ENCODE data around the gene SPATA2. TPM values are rescaled to one million over a fixed set of nuclear protein-coding genes. Genes with fewer than 3 reads are reported as not detected.
A peak's percentile ranks its signal among the peaks of the same experiment; 100 is the strongest.
"Not testable (repeated sequence)": the region's sequence is repeated elsewhere in the genome, so short reads cannot be mapped to it uniquely, and the experiment has no call there.

Gene SPATA2
- total RNA-seq, 1 experiment from 2014 or later, result 3.1 TPM

GRCh38 chr20:49905415-49906091, 9.8 kb downstream of the SPATA2 start:
- Histone ChIP-seq H3K4me3 (ENCODE audit: low read length) (no peak overlapping the region), H3K79me2 (ENCODE audit: low read length) (peaks cover 13% of the 10 kb centered on the region), H3K36me3 (ENCODE audit: insufficient read depth, low read length) (no peaks in the 10 kb centered on the region), H2AFZ (ENCODE audit: low read length) (no peak overlapping the region), H3K9me3 (ENCODE audit: low read length) (no peaks in the 10 kb centered on the region), H3K9ac (ENCODE audit: low read length) (no peak overlapping the region), H3K27ac (ENCODE audit: low read length) (no peak overlapping the region), H3K27me3 (ENCODE audit: low read length) (no peaks in the 10 kb centered on the region), H3K4me1 (ENCODE audit: low read length) (no peaks in the 10 kb centered on the region), H3K9me2 (replicated peaks; ENCODE audit: insufficient read depth, low read length) (no peaks in the 10 kb centered on the region), H4K20me1 (ENCODE audit: insufficient read depth, low read depth, low read length) (0 out of 2 replicates have a peak, but pooled peaks cover 5% of the 10 kb centered on the region), H3K4me2 (ENCODE audit: low read depth, low read length, poor library complexity, severe bottlenecking) (no peak overlapping the region)
- peak; percentile 38 for DNase-seq

- H3K36me3 ChIP-seq (ENCODE audit: insufficient read depth, low read length), result no peaks in the 10 kb centered on the region
- no peak overlapping the region for H3K4me3 ChIP-seq (ENCODE audit: low read length)
- no peak overlapping the region for H3K4me2 ChIP-seq (ENCODE audit: low read depth, low read length, poor library complexity, severe bottlenecking)
- H2AFZ ChIP-seq (ENCODE audit: low read length), result no peak overlapping the region
- H4K20me1 ChIP-seq (ENCODE audit: insufficient read depth, low read depth, low read length), result 0 out of 2 replicates have a peak, but pooled peaks cover 5% of the 10 kb centered on the region
- no peaks in the 10 kb centered on the region for H3K27me3 ChIP-seq (ENCODE audit: low read length)
- no peaks in the 10 kb centered on the region for H3K4me1 ChIP-seq (ENCODE audit: low read length)
- no peak overlapping the region for H3K9ac ChIP-seq (ENCODE audit: low read length)
- no peak for DNase-seq
- H3K9me2 ChIP-seq (replicated peaks; ENCODE audit: insufficient read depth, low read length), result no peaks in the 10 kb centered on the region
- H3K79me2 ChIP-seq (ENCODE audit: low read length), result peaks cover 4% of the 10 kb centered on the region
- no peaks in the 10 kb centered on the region for H3K9me3 ChIP-seq (ENCODE audit: low read length)
- H3K27ac ChIP-seq (ENCODE audit: low read length), result no peak overlapping the region
Measured at GRCh38 chr20:49904440-49905214, 10.7 kb downstream of the SPATA2 start.

DNA sequence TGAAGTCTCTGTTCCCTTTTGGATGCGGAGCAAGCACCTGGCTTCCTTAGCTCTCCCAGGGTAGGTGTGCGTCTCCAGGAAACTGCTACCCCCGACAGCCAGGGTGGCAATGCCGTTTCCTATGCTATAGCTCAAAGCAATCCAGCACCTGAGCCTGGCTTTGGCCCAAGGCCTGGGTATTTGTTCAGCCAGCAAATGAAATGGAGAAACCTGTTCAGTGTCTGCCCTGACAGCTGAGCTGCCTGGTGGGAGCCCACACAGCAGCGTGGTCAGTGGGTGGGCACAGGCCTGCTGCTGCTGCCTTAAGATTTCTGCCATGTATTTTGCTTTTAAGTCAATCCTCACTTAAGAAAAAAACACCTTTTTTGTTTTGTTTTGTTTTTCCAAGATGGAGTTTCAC, 13.7 kb downstream of the SPATA2 start:
- no peak overlapping the region for H2AFZ ChIP-seq (ENCODE audit: low read length)
- no peaks in the 10 kb centered on the region for H3K9me3 ChIP-seq (ENCODE audit: low read length)
- no peaks in the 10 kb centered on the region for H3K79me2 ChIP-seq (ENCODE audit: low read length)
- no peak for DNase-seq
- H3K36me3 ChIP-seq (ENCODE audit: insufficient read depth, low read length), result no peaks in the 10 kb centered on the region
- no peak overlapping the region for H3K4me2 ChIP-seq (ENCODE audit: low read depth, low read length, poor library complexity, severe bottlenecking)
- no peaks in the 10 kb centered on the region for H4K20me1 ChIP-seq (ENCODE audit: insufficient read depth, low read depth, low read length)
- H3K27ac ChIP-seq (ENCODE audit: low read length), result no peak overlapping the region
- H3K27me3 ChIP-seq (ENCODE audit: low read length), result no peaks in the 10 kb centered on the region
- H3K4me3 ChIP-seq (ENCODE audit: low read length), result no peak overlapping the region
- H3K9ac ChIP-seq (ENCODE audit: low read length), result no peak overlapping the region
- H3K9me2 ChIP-seq (replicated peaks; ENCODE audit: insufficient read depth, low read length), result no peaks in the 10 kb centered on the region
- H3K4me1 ChIP-seq (ENCODE audit: low read length), result no peaks in the 10 kb centered on the region

GRCh38 chr20:49899541-49900383, 15.6 kb downstream of the SPATA2 start:
- H3K27ac ChIP-seq (ENCODE audit: low read length), result no peak overlapping the region
- no peak overlapping the region for H2AFZ ChIP-seq (ENCODE audit: low read length)
- no peaks in the 10 kb centered on the region for H3K79me2 ChIP-seq (ENCODE audit: low read length)
- no peaks in the 10 kb centered on the region for H3K9me3 ChIP-seq (ENCODE audit: low read length)
- H4K20me1 ChIP-seq (ENCODE audit: insufficient read depth, low read depth, low read length), result no peaks in the 10 kb centered on the region
- no peak overlapping the region for H3K4me2 ChIP-seq (ENCODE audit: low read depth, low read length, poor library complexity, severe bottlenecking)
- H3K9me2 ChIP-seq (replicated peaks; ENCODE audit: insufficient read depth, low read length), result no peaks in the 10 kb centered on the region
- no peak overlapping the region for H3K4me3 ChIP-seq (ENCODE audit: low read length)
- DNase-seq, result no peak
- H3K4me1 ChIP-seq (ENCODE audit: low read length), result no peaks in the 10 kb centered on the region
- no peaks in the 10 kb centered on the region for H3K27me3 ChIP-seq (ENCODE audit: low read length)
- H3K9ac ChIP-seq (ENCODE audit: low read length), result no peak overlapping the region
- H3K36me3 ChIP-seq (ENCODE audit: insufficient read depth, low read length), result no peaks in the 10 kb centered on the region

DNA sequence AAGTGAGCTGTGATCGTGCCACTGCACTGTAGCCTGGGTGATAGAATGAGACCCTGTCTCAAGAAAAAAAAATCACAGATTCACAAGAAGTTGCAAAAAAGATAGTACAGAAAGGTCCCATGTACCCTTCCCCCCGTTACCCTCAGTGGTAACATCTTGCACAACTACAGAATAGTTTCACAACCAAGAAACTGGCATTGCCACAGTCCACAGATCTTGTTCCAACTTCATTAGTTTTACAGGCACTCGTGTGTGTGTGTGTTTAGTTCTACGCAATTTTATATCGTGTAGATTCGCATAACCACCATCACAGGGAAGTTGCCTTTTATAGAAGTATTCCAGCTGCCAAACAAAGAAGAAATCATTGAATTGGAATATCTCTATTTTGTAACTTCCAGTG, 19.1 kb downstream of the SPATA2 start:
- no peak for DNase-seq
- no peak overlapping the region for H3K9ac ChIP-seq (ENCODE audit: low read length)

GRCh38 chr20:49895474-49896093, 19.7 kb downstream of the SPATA2 start:
- not testable (repeated sequence) for H3K36me3 ChIP-seq (ENCODE audit: insufficient read depth, low read length); H3K9me3 ChIP-seq (ENCODE audit: low read length); H3K4me2 ChIP-seq (ENCODE audit: low read depth, low read length, poor library complexity, severe bottlenecking); H3K9me2 ChIP-seq (replicated peaks; ENCODE audit: insufficient read depth, low read length); H2AFZ ChIP-seq (ENCODE audit: low read length); H3K9ac ChIP-seq (ENCODE audit: low read length); H3K4me3 ChIP-seq (ENCODE audit: low read length); H3K27ac ChIP-seq (ENCODE audit: low read length); H3K79me2 ChIP-seq (ENCODE audit: low read length); H3K27me3 ChIP-seq (ENCODE audit: low read length); H4K20me1 ChIP-seq (ENCODE audit: insufficient read depth, low read depth, low read length); DNase-seq
- H3K4me1 ChIP-seq (ENCODE audit: low read length), result peaks cover 11% of the 10 kb centered on the region

More for the DNA sequence above, 19.1 kb downstream of the SPATA2 start:
- Histone ChIP-seq H3K36me3 (ENCODE audit: insufficient read depth, low read length) (no peaks in the 10 kb centered on the region), H3K4me1 (ENCODE audit: low read length) (peaks cover 11% of the 10 kb centered on the region), H3K9me2 (replicated peaks; ENCODE audit: insufficient read depth, low read length) (no peaks in the 10 kb centered on the region), H3K9me3 (ENCODE audit: low read length) (no peaks in the 10 kb centered on the region), H3K4me2 (ENCODE audit: low read depth, low read length, poor library complexity, severe bottlenecking) (no peak overlapping the region), H3K79me2 (ENCODE audit: low read length) (no peaks in the 10 kb centered on the region), H3K27ac (ENCODE audit: low read length) (no peak overlapping the region), H3K4me3 (ENCODE audit: low read length) (no peak overlapping the region), H4K20me1 (ENCODE audit: insufficient read depth, low read depth, low read length) (0 out of 2 replicates have a peak, but pooled peaks cover 6% of the 10 kb centered on the region), H2AFZ (ENCODE audit: low read length) (no peak overlapping the region), H3K27me3 (ENCODE audit: low read length) (no peaks in the 10 kb centered on the region)

GRCh38 chr20:49894073-49894470, 21.3 kb downstream of the SPATA2 start:
- no peak overlapping the region for H3K9ac ChIP-seq (ENCODE audit: low read length)
- no peak overlapping the region for H3K4me3 ChIP-seq (ENCODE audit: low read length)
- no peaks in the 10 kb centered on the region for H3K36me3 ChIP-seq (ENCODE audit: insufficient read depth, low read length)
- DNase-seq, result no peak
- no peak overlapping the region for H2AFZ ChIP-seq (ENCODE audit: low read length)
- peaks cover 12% of the 10 kb centered on the region for H3K4me1 ChIP-seq (ENCODE audit: low read length)
- H3K27me3 ChIP-seq (ENCODE audit: low read length), result no peaks in the 10 kb centered on the region
- H4K20me1 ChIP-seq (ENCODE audit: insufficient read depth, low read depth, low read length), result 0 out of 2 replicates have a peak, but pooled peaks cover 9% of the 10 kb centered on the region
- peak overlapping the region; percentile 44 for H3K4me2 ChIP-seq (ENCODE audit: low read depth, low read length, poor library complexity, severe bottlenecking)
- H3K27ac ChIP-seq (ENCODE audit: low read length), result no peak overlapping the region
- no peaks in the 10 kb centered on the region for H3K9me2 ChIP-seq (replicated peaks; ENCODE audit: insufficient read depth, low read length)
- no peaks in the 10 kb centered on the region for H3K9me3 ChIP-seq (ENCODE audit: low read length)
- no peaks in the 10 kb centered on the region for H3K79me2 ChIP-seq (ENCODE audit: low read length)

All from Karpas-422 (cell line).